T-helper 1 cell (primary cell): Measurements from ENCODE around the gene MAP7.
"Not testable (repeated sequence)": the region's sequence is repeated elsewhere in the genome, so short reads cannot be mapped to it uniquely, and the experiment has no call there.

Source experiments
- DNase-seq, 5 donors: peaks; one replicate each; pipeline ENCODE4 v3.0.0-alpha.2; 2012 to 2020

Gene MAP7

GRCh38 chr6:136501514-136501913 is 48.7 kb downstream of the MAP7 start:
- DNase-seq: no peak

GRCh38 chr6:136501096-136501495 is 49.1 kb downstream of the MAP7 start:
- no peak for DNase-seq

- no peak for DNase-seq
Measured at GRCh38 chr6:136500414-136500813, 49.8 kb downstream of the MAP7 start.

- DNase-seq: no peak
Measured at GRCh38 chr6:136499370-136499769, 50.9 kb downstream of the MAP7 start.

- DNase-seq: not testable (repeated sequence)
Measured at GRCh38 chr6:136496449-136496848, 53.8 kb downstream of the MAP7 start.

- no peak for DNase-seq
Measured at GRCh38 chr6:136494710-136495109, 55.5 kb downstream of the MAP7 start.

- no peak for DNase-seq
Measured at GRCh38 chr6:136494059-136494458, 56.2 kb downstream of the MAP7 start.

- DNase-seq: no peak
Measured at GRCh38 chr6:136492409-136492808, 57.8 kb downstream of the MAP7 start.

GRCh38 chr6:136491754-136492153 is 58.5 kb downstream of the MAP7 start:
- DNase-seq: no peak

- no peak for DNase-seq
Measured at GRCh38 chr6:136491251-136491650, 59.0 kb downstream of the MAP7 start.

GRCh38 chr6:136489689-136490033 is 60.6 kb downstream of the MAP7 start:
- not testable (repeated sequence) for DNase-seq

- DNase-seq: no peak
Measured at GRCh38 chr6:136487759-136488425, 62.3 kb downstream of the MAP7 start.

GRCh38 chr6:136486357-136486756 is 63.9 kb downstream of the MAP7 start:
- no peak for DNase-seq

- DNase-seq: no peak
Measured at GRCh38 chr6:136483906-136484305, 66.3 kb downstream of the MAP7 start.

GRCh38 chr6:136483005-136483404 is 67.2 kb downstream of the MAP7 start:
- not testable (repeated sequence) for DNase-seq

GRCh38 chr6:136477548-136477947 is 72.7 kb downstream of the MAP7 start:
- no peak for DNase-seq

- no peak for DNase-seq
Measured at GRCh38 chr6:136475686-136476085, 74.5 kb downstream of the MAP7 start.

- no peak for DNase-seq
Measured at GRCh38 chr6:136474241-136474640, 76.0 kb downstream of the MAP7 start.

GRCh38 chr6:136471922-136472321 is 78.3 kb downstream of the MAP7 start:
- DNase-seq: no peak

GRCh38 chr6:136471372-136471771 is 78.8 kb downstream of the MAP7 start:
- no peak for DNase-seq

- DNase-seq: no peak
Measured at GRCh38 chr6:136470044-136470443, 80.2 kb downstream of the MAP7 start.

- DNase-seq: no peak
Measured at GRCh38 chr6:136469154-136469553, 81.1 kb downstream of the MAP7 start.

- DNase-seq: no peak
Measured at GRCh38 chr6:136468711-136469110, 81.5 kb downstream of the MAP7 start.

GRCh38 chr6:136467186-136467585 is 83.0 kb downstream of the MAP7 start:
- no peak for DNase-seq

- DNase-seq: no peak
Measured at GRCh38 chr6:136466777-136467176, 83.4 kb downstream of the MAP7 start.
